SU-DHL-6 (cell line): Measurements from ENCODE around the gene ADD2.

Experiments
- H2AFZ ChIP-seq: fragments of 200-600 bp; sonication (generic); 2 replicates; pipeline ENCODE4 v1.6.1; 2014; ENCODE audit warnings: low read depth, mild to moderate bottlenecking, moderate library complexity, mixed read lengths, antibody characterized with exemption, low read length; ENCODE audit not compliant: severe bottlenecking
- H3F3A ChIP-seq: fragments of 200-600 bp; shearing (Covaris generic); 2 replicates; pipeline ENCODE4 v1.6.0; 2016; ENCODE audit warnings: antibody characterized with exemption, mild to moderate bottlenecking; ENCODE audit not compliant: insufficient read depth
- H3K27ac ChIP-seq: fragments of 200-600 bp; sonication (generic); 2 replicates; pipeline ENCODE4 v1.5.1; 2016; ENCODE audit warnings: low read depth, mild to moderate bottlenecking, low read length, moderate library complexity, mixed read lengths
- H3K27me3 ChIP-seq: fragments of 200-600 bp; sonication (generic), shearing (Covaris generic); 2 replicates; pipeline ENCODE4 v1.6.0; 2014; ENCODE audit warnings: mild to moderate bottlenecking, low read length
- H3K36me3 ChIP-seq: fragments of 200-600 bp; sonication (generic); 2 replicates; pipeline ENCODE4 v1.6.1; 2014; ENCODE audit warnings: mild to moderate bottlenecking, low read length, mixed read lengths
- H3K4me2 ChIP-seq: fragments of 300-600, 200-600 bp; shearing (Covaris generic), sonication (generic); 2 replicates; pipeline ENCODE4 v1.6.0; 2014; ENCODE audit warnings: low read length, low read depth, mild to moderate bottlenecking; ENCODE audit not compliant: poor library complexity, severe bottlenecking
- H3K4me3 ChIP-seq: fragments of 200-600 bp; sonication (generic); 2 replicates; pipeline ENCODE4 v1.5.1; 2014; ENCODE audit warnings: antibody characterized with exemption, low read length, mild to moderate bottlenecking, mixed read lengths; ENCODE audit not compliant: insufficient read depth, poor library complexity, severe bottlenecking
- H3K79me2 ChIP-seq: fragments of 200-600 bp; sonication (generic); 2 replicates; pipeline ENCODE4 v1.6.1; 2014; ENCODE audit warnings: mild to moderate bottlenecking, low read length, moderate library complexity; ENCODE audit not compliant: insufficient read depth
- H3K9ac ChIP-seq: fragments of 200-600 bp; sonication (generic); 2 replicates; pipeline ENCODE4 v1.7.0; 2014; ENCODE audit warnings: mild to moderate bottlenecking, low read length
- H3K9me2 ChIP-seq: fragments of 200-600 bp; sonication (generic); replicated peaks from 2 replicates; pipeline ENCODE4 v1.6.1; 2014; ENCODE audit warnings: low read length; ENCODE audit not compliant: insufficient read depth
- H3K9me3 ChIP-seq: fragments of 200-600 bp; sonication (generic); 2 replicates; pipeline ENCODE4 v1.6.1; 2014; ENCODE audit warnings: low read length, mixed read lengths; ENCODE audit not compliant: insufficient read depth
- H4K20me1 ChIP-seq: fragments of 200-600 bp; sonication (generic); 2 replicates; pipeline ENCODE4 v1.6.1; 2014; ENCODE audit warnings: low read depth, mild to moderate bottlenecking, antibody characterized with exemption, low read length, moderate library complexity, mixed read lengths
- CTCF ChIP-seq: fragments of 200-600 bp; sonication (generic); IDR thresholded peaks from one replicate; pipeline ENCODE4 v1.5.1; 2017; ENCODE audit warnings: antibody characterized with exemption, mild to moderate bottlenecking, low read length, moderate library complexity; ENCODE audit not compliant: insufficient read depth, poor library complexity, severe bottlenecking
- EZH2phosphoT487 ChIP-seq: fragments of 200-600 bp; sonication (generic), shearing (Covaris generic); conservative IDR thresholded peaks from 2 replicates; pipeline ENCODE4 v1.6.1; 2018; ENCODE audit warnings: mild to moderate bottlenecking, antibody characterized with exemption, low read length, moderate library complexity, mixed read lengths

The ADD2 gene

GRCh38 chr2:70710038-70710690 is 57.8 kb downstream of the ADD2 start:
- H3K27ac ChIP-seq = no peak overlapping the region
- H3K36me3 ChIP-seq = no peaks in the 10 kb centered on the region
- no peaks in the 10 kb centered on the region for H3K79me2 ChIP-seq
- H3K27me3 ChIP-seq = no peaks in the 10 kb centered on the region
- H4K20me1 ChIP-seq = no peaks in the 10 kb centered on the region
- no peaks in the 10 kb centered on the region for H3F3A ChIP-seq
- TF ChIP-seq EZH2phosphoT487 (no peak), CTCF (no peak)
- no peak overlapping the region for H3K9ac ChIP-seq
- no peaks in the 10 kb centered on the region for H3K9me3 ChIP-seq
- no peaks in the 10 kb centered on the region for H3K9me2 ChIP-seq
- no peak overlapping the region for H2AFZ ChIP-seq
- no peak overlapping the region for H3K4me3 ChIP-seq
- no peak overlapping the region for H3K4me2 ChIP-seq

- H2AFZ ChIP-seq = no peak overlapping the region
- no peak overlapping the region for H3K4me3 ChIP-seq
- H3K9me2 ChIP-seq = no peaks in the 10 kb centered on the region
- no peak overlapping the region for H3K9ac ChIP-seq
- no peak for TF ChIP-seq EZH2phosphoT487
- no peaks in the 10 kb centered on the region for H3F3A ChIP-seq
- no peaks in the 10 kb centered on the region for H3K36me3 ChIP-seq
- no peak overlapping the region for H3K4me2 ChIP-seq
- no peaks in the 10 kb centered on the region for H3K27me3 ChIP-seq
- no peaks in the 10 kb centered on the region for H4K20me1 ChIP-seq
- H3K79me2 ChIP-seq = no peaks in the 10 kb centered on the region
- no peaks in the 10 kb centered on the region for H3K9me3 ChIP-seq
- H3K27ac ChIP-seq = no peak overlapping the region
Observed at GRCh38 chr2:70709275-70710037, 58.5 kb downstream of the ADD2 start.

GRCh38 chr2:70708376-70709199 is 59.4 kb downstream of the ADD2 start:
- Histone ChIP-seq H3K79me2 (no peaks in the 10 kb centered on the region), H3K27me3 (no peaks in the 10 kb centered on the region), H3K4me3 (no peak overlapping the region), H2AFZ (no peak overlapping the region), H3K4me2 (no peak overlapping the region), H3K9me2 (no peaks in the 10 kb centered on the region), H3K9me3 (no peaks in the 10 kb centered on the region), H4K20me1 (no peaks in the 10 kb centered on the region), H3F3A (no peaks in the 10 kb centered on the region), H3K27ac (no peak overlapping the region), H3K36me3 (no peaks in the 10 kb centered on the region), H3K9ac (no peak overlapping the region)
- no peak for TF ChIP-seq EZH2phosphoT487
- TF ChIP-seq CTCF = no peak
